K562 (cell line): Measurements from ENCODE around the gene SMIM21. TPM values are rescaled to one million over a fixed set of nuclear protein-coding genes. Genes with fewer than 3 reads are reported as not detected.

Experiments
- ATAC-seq: fragments of 200-7000 bp; cut with Tn5 transposase; 3 replicates; pipeline ENCODE4 v1.9.1; 2020; ENCODE audit warnings: moderate library complexity
- BruUV-seq: library from RNA; stranded (reverse); fragments of 400-500 nt; replicated peaks from 2 replicates; lab custom pipeline; 2021; lab: Mats Ljungman, UMichigan
- CTCF ChIA-PET: fragments of 300-600 bp; formaldehyde crosslinking; extraction: SDS; loops from one replicate; lab custom pipeline; 2021; ENCODE audit warnings: low intra/inter-chr PET ratio; lab: Yijun Ruan, JAX
- POLR2A ChIA-PET: fragments of 300-600, 350-650 bp; sonication (Branson Sonifier 250); formaldehyde crosslinking; extraction: SDS; loops from one replicate; lab custom pipeline; 2021; ENCODE audit warnings: antibody characterized with exemption, inconsistent platforms; lab: Yijun Ruan, JAX
- DNase-seq, 4 experiments: peaks; one replicate each; pipeline versions ENCODE4 v3.0.0 to v3.0.0-alpha.2; 2011 to 2018; ENCODE audit warnings: low spot score in 3 of 4, mixed read lengths in 3 of 4; ENCODE audit errors: extremely low read depth in 1 of 4
- FAIRE-seq: peaks from 2 replicates; lab custom pipeline; 2011; peaks lifted over from hg19 to GRCh38; lab: Jason Lieb, UNC
- H2AFZ ChIP-seq: 2 replicates; pipeline ENCODE4 v1.6.0; 2011; ENCODE audit warnings: low read depth, low read length, control low read depth, inconsistent platforms
- H3K27ac ChIP-seq: fragments of 200-600 bp; 3 replicates; pipeline ENCODE4 v1.8.0; 2011; ENCODE audit warnings: low read depth, mild to moderate bottlenecking, control low read depth, inconsistent platforms, low read length, moderate library complexity, mixed read lengths; ENCODE audit errors: extremely low read depth
- H3K27me3 ChIP-seq, 2 experiments: fragments of 300-600 bp in 1 of 2; 2 replicates in 1 of 2; 3 replicates in 1 of 2; pipeline versions ENCODE4 v1.6.0 to v1.8.0; 2011; ENCODE audit warnings: inconsistent platforms in 2 of 2, low read length in 2 of 2, mild to moderate bottlenecking in 1 of 2, mixed read lengths in 1 of 2, moderate library complexity in 1 of 2; ENCODE audit not compliant: control insufficient read depth in 2 of 2, insufficient read depth in 2 of 2
- H3K36me3 ChIP-seq: fragments of 300-600 bp; 3 replicates; pipeline ENCODE4 v1.8.0; 2011; ENCODE audit warnings: mild to moderate bottlenecking, low read length, inconsistent platforms; ENCODE audit not compliant: control insufficient read depth, insufficient read depth
- H3K4me1 ChIP-seq, 2 experiments: fragments of 200-600 bp in 1 of 2; replicated peaks in 1 of 2; 2 replicates in 1 of 2; 3 replicates in 1 of 2; pipeline versions ENCODE4 v1.5.1 to v1.8.0; 2011; ENCODE audit warnings: inconsistent platforms in 2 of 2, low read length in 2 of 2, mild to moderate bottlenecking in 1 of 2, mixed read lengths in 1 of 2, moderate library complexity in 1 of 2; ENCODE audit not compliant: control insufficient read depth in 2 of 2, insufficient read depth in 2 of 2
- H3K4me2 ChIP-seq: 2 replicates; pipeline ENCODE4 v1.6.1; 2011; ENCODE audit warnings: low read length, control low read depth, inconsistent platforms, mixed read lengths; ENCODE audit not compliant: insufficient read depth
- H3K4me3 ChIP-seq: fragments of 200-600 bp; sonication (generic), shearing (Covaris generic); 2 replicates; pipeline ENCODE4 v1.5.1; 2016; ENCODE audit warnings: control low read depth, inconsistent platforms
- H3K79me2 ChIP-seq: fragments of 200-600 bp; 3 replicates; pipeline ENCODE4 v1.8.0; 2011; ENCODE audit warnings: low read length, inconsistent platforms; ENCODE audit not compliant: control insufficient read depth, insufficient read depth
- H3K9ac ChIP-seq, 2 experiments: 2 replicates each; pipeline versions ENCODE4 v1.6.0 to v1.6.1; 2011; ENCODE audit warnings: low read depth in 2 of 2, low read length in 2 of 2, control low read depth in 1 of 2, inconsistent platforms in 1 of 2, mild to moderate bottlenecking in 1 of 2, mixed read lengths in 1 of 2; ENCODE audit not compliant: insufficient read depth in 1 of 2
- H3K9me1 ChIP-seq: one replicate; pipeline ENCODE4 v1.6.0; 2011; ENCODE audit warnings: inconsistent platforms, mild to moderate bottlenecking, low read length, moderate library complexity; ENCODE audit not compliant: control insufficient read depth, insufficient read depth
- H3K9me3 ChIP-seq: replicated peaks from 2 replicates; pipeline ENCODE4 v1.5.1; 2011; ENCODE audit warnings: low read depth, low read length, inconsistent platforms; ENCODE audit not compliant: control insufficient read depth, insufficient read depth
- H4K20me1 ChIP-seq: replicated peaks from 2 replicates; pipeline ENCODE4 v1.6.1; 2011; ENCODE audit warnings: low read length, inconsistent platforms, mixed read lengths; ENCODE audit not compliant: control insufficient read depth, insufficient read depth
- CEBPG ChIP-seq, 3 experiments: fragments of 200-800 bp in 1 of 3; sonication (Bioruptor generic) in 1 of 3; sonication (generic) in 1 of 3; formaldehyde crosslinking in 1 of 3; IDR thresholded peaks in 2 of 3; conservative IDR thresholded peaks in 1 of 3; 2 replicates each; pipeline versions ENCODE4 v1.6.1 to v1.8.0; 2016 to 2022; ENCODE audit warnings: missing compliant biosample characterization in 2 of 3, missing genetic modification characterization in 2 of 3, mild to moderate bottlenecking in 1 of 3, missing genetic modification reagents in 1 of 3
- HDGF ChIP-seq: fragments of 450-650 bp; IDR thresholded peaks from 2 replicates; pipeline ENCODE4 v1.6.1; 2016
- HMG20A ChIP-seq: fragments of 450-650 bp; formaldehyde crosslinking; conservative IDR thresholded peaks from 2 replicates; pipeline ENCODE4 v1.4.0; 2020; ENCODE audit warnings: mild to moderate bottlenecking, mixed read lengths
- PURB ChIP-seq: sonication (generic); formaldehyde crosslinking; IDR thresholded peaks from 2 replicates; pipeline ENCODE4 v1.9.0; 2021; ENCODE audit warnings: low read depth, mild to moderate bottlenecking, missing genetic modification reagents
- RBM39 ChIP-seq: fragments of 200-400 bp; formaldehyde crosslinking; optimal IDR thresholded peaks from 2 replicates; pipeline ENCODE3; 2018; ENCODE audit warnings: low read depth, low read length
- ZC3H8 ChIP-seq: fragments of 450-650 bp; IDR thresholded peaks from 2 replicates; pipeline ENCODE4 v1.6.1; 2017
- WGBS: fragments of 100-300 bp; shearing (Covaris generic); methylation state at CpG from one replicate; pipeline ENCODE4 v1.1.6; 2016; ENCODE audit warnings: low coverage, mixed read lengths; ENCODE audit not compliant: insufficient coverage; ENCODE audit errors: missing lambda C conversion rate; 5-methylcytosine and 5-hydroxymethylcytosine counted together
- in situ Hi-C: fragments of 300-500 bp; cut with MboI; formaldehyde crosslinking; loops from 4 replicates; pipeline ENCODE4 v1.15.0; 2018; ENCODE audit warnings: inconsistent platforms, mixed read lengths
- intact Hi-C: fragments of 100-400 bp; cut with micrococcal nuclease; formaldehyde crosslinking; loops from 2 replicates; pipeline ENCODE4 v1.14.2; 2022
- polyA plus RNA-seq, 8 experiments: library from polyadenylated mRNA; depleted of rRNA in 4 of 8; stranded (reverse) in 5 of 8; unstranded in 3 of 8; fragments of >200 nt; fragmentation: Nextera tagmentation in 2 of 8; fragmentation: Illumina TruSeq in 1 of 8; extraction: Ambion mirVana in 2 of 8; extraction: Trizol in 1 of 8; gene quantifications; 2 replicates each; pipeline versions ENCODE4 v1.2.1 to v1.2.3, GENCODE V29; 2011 to 2014; ENCODE audit warnings: inconsistent platforms in 1 of 8, missing spikeins in 1 of 8
- total RNA-seq, 7 experiments: library from RNA; depleted of rRNA in 6 of 7; stranded (reverse); fragments of >200 nt in 6 of 7; fragmentation: Illumina TruSeq in 2 of 7; extraction: Trizol in 2 of 7; gene quantifications; 2 replicates each; pipeline versions ENCODE4 v1.2.1 to v1.2.3, GENCODE V29; 2011 to 2021; ENCODE audit warnings: low replicate concordance in 1 of 7
- TF ChIP-seq, protein P1 (sequence below): fragments of 450-650 bp; IDR thresholded peaks from one replicate; pipeline ENCODE4 v1.6.1; 2018; ENCODE audit warnings: mild to moderate bottlenecking, moderate library complexity; ENCODE audit not compliant: partially characterized antibody
- TF ChIP-seq, protein P2 (sequence below): fragments of 450-650 bp; IDR thresholded peaks from 2 replicates; pipeline ENCODE4 v1.6.1; 2016; ENCODE audit warnings: mild to moderate bottlenecking

The SMIM21 gene
- total and polyA plus RNA-seq, 9 of the 15 experiments (the other 6 are each of a cell fraction or from before 2014, with no cell fraction given), result not detected

DNA sequence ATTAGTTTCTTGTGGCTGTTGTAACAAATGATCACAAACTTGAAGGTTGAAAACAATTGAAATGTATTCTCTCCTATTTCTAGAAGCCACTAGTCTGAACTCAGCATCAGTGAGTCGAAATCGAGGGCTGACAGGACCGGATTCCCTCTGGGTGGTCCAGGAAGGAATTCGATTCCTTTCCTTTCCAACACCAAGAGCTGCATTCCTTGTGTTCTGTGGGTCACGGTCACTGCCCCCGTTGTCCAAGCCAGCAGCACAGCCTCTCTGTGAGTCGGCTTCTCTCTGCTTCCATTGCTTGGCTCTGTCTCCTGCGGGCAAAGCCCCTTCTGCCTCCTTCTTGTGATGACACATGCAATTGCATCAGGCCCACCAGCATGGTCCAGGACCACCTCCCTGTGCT, 67.3 kb downstream of the SMIM21 start:
- Histone ChIP-seq H3K79me2 (no peaks in the 10 kb centered on the region), H3K4me2 (no peak overlapping the region), H3K4me3 (no peak overlapping the region), H3K36me3 (no peaks in the 10 kb centered on the region), H2AFZ (no peak overlapping the region), H3K27me3 (peaks cover 0 to 22% of the 10 kb centered on the region in 2 experiments; a peak in 3 of 5 replicates), H3K9me3 (no peaks in the 10 kb centered on the region), H3K9me1 (no peaks in the 10 kb centered on the region), H3K4me1 (no peaks in the 10 kb centered on the region), H3K9ac (no peak overlapping the region), H3K27ac (no peak overlapping the region), H4K20me1 (no peaks in the 10 kb centered on the region)
- FAIRE-seq (no peak), ATAC-seq (no peak), DNase-seq (no peak)
- ChIA-PET CTCF (no interaction called here), POLR2A (no interaction called here)
- no TSS peak for BruUV-seq
- intact Hi-C loops (no loop called here), in situ Hi-C loops (no loop called here)
- 0% methylated on average over 8 of the region's 8 CpGs for WGBS
- no peak for TF ChIP-seq HDGF
- TF ChIP-seq, protein P1, sequence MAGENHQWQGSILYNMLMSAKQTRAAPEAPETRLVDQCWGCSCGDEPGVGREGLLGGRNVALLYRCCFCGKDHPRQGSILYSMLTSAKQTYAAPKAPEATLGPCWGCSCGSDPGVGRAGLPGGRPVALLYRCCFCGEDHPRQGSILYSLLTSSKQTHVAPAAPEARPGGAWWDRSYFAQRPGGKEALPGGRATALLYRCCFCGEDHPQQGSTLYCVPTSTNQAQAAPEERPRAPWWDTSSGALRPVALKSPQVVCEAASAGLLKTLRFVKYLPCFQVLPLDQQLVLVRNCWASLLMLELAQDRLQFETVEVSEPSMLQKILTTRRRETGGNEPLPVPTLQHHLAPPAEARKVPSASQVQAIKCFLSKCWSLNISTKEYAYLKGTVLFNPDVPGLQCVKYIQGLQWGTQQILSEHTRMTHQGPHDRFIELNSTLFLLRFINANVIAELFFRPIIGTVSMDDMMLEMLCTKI, result no peak
- TF ChIP-seq HMG20A (CRISPR knock-in tag), result no peak
- TF ChIP-seq CEBPG (CRISPR knock-in tag; IDR thresholded peaks at IDR 0.05), result no peak
- TF ChIP-seq CEBPG (tag; conservative IDR thresholded peaks at IDR 0.05 in 1 of 2, IDR thresholded peaks at IDR 0.05 in 1 of 2), result no peak
- no peak for TF ChIP-seq RBM39
- no peak for TF ChIP-seq ZC3H8
- TF ChIP-seq, protein P2, sequence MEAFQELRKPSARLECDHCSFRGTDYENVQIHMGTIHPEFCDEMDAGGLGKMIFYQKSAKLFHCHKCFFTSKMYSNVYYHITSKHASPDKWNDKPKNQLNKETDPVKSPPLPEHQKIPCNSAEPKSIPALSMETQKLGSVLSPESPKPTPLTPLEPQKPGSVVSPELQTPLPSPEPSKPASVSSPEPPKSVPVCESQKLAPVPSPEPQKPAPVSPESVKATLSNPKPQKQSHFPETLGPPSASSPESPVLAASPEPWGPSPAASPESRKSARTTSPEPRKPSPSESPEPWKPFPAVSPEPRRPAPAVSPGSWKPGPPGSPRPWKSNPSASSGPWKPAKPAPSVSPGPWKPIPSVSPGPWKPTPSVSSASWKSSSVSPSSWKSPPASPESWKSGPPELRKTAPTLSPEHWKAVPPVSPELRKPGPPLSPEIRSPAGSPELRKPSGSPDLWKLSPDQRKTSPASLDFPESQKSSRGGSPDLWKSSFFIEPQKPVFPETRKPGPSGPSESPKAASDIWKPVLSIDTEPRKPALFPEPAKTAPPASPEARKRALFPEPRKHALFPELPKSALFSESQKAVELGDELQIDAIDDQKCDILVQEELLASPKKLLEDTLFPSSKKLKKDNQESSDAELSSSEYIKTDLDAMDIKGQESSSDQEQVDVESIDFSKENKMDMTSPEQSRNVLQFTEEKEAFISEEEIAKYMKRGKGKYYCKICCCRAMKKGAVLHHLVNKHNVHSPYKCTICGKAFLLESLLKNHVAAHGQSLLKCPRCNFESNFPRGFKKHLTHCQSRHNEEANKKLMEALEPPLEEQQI, result no peak
- no peak for TF ChIP-seq PURB

Other genes with a start within 250 kb of the SMIM21 start
- 5.7 and 8.8 TPM in 2 replicates for gene PTGR3, start 218.6 kb downstream of the SMIM21 start, total RNA-seq (2014; rRNA removed)
- gene PTGR3, start 218.6 kb downstream of the SMIM21 start, total RNA-seq (2014; rRNA removed; fragmentation: Illumina TruSeq; extraction: Trizol), result 15.3 and 16.4 TPM in 2 replicates
- 9.7 and 9.9 TPM in 2 replicates for gene PTGR3, start 218.6 kb downstream of the SMIM21 start, total RNA-seq (2015; rRNA removed; fragmentation: Illumina TruSeq; extraction: Trizol)
- gene PTGR3, start 218.6 kb downstream of the SMIM21 start, total RNA-seq (2021), result 29.9 and 32.3 TPM in 2 replicates
- 29.9 and 32.1 TPM in 2 replicates for gene PTGR3, start 218.6 kb downstream of the SMIM21 start, polyA plus RNA-seq (2011; rRNA removed)
- 22.7 and 23.8 TPM in 2 replicates for gene PTGR3, start 218.6 kb downstream of the SMIM21 start, polyA plus RNA-seq (2014; fragmentation: Illumina TruSeq; extraction: Trizol)
- 1 to 10 TPM; 4.1 to 5.7 TPM for gene PTGR3, start 218.6 kb downstream of the SMIM21 start, polyA plus RNA-seq (2014; fragmentation: Nextera tagmentation; extraction: Ambion mirVana)
- 13.9 and 21.0 TPM in 2 replicates for gene PTGR3, start 218.6 kb downstream of the SMIM21 start, polyA plus RNA-seq (2014; rRNA removed)
- gene TSHZ1, start 216.9 kb downstream of the SMIM21 start, total RNA-seq (2014; rRNA removed), result 4.1 and 4.8 TPM in 2 replicates
- 2.7 TPM in 2 replicates for gene TSHZ1, start 216.9 kb downstream of the SMIM21 start, total RNA-seq (2014; rRNA removed; fragmentation: Illumina TruSeq; extraction: Trizol)
- gene TSHZ1, start 216.9 kb downstream of the SMIM21 start, total RNA-seq (2015; rRNA removed; fragmentation: Illumina TruSeq; extraction: Trizol), result 3.6 TPM in 2 replicates
- 6.3 and 7.2 TPM in 2 replicates for gene TSHZ1, start 216.9 kb downstream of the SMIM21 start, total RNA-seq (2021)
- 1.5 and 2.5 TPM in 2 replicates for gene TSHZ1, start 216.9 kb downstream of the SMIM21 start, polyA plus RNA-seq (2011; rRNA removed)
- 4.5 and 5.3 TPM in 2 replicates for gene TSHZ1, start 216.9 kb downstream of the SMIM21 start, polyA plus RNA-seq (2014; fragmentation: Illumina TruSeq; extraction: Trizol)
- gene TSHZ1, start 216.9 kb downstream of the SMIM21 start, polyA plus RNA-seq (2014; fragmentation: Nextera tagmentation; extraction: Ambion mirVana), result 1 to 10 TPM; 1.1 TPM
- 2.6 and 2.9 TPM in 2 replicates for gene TSHZ1, start 216.9 kb downstream of the SMIM21 start, polyA plus RNA-seq (2014; rRNA removed)